ENCODE measurements around the gene ARNT2. TPM values are rescaled to one million over a fixed set of nuclear protein-coding genes. Genes with fewer than 3 reads are reported as not detected.

ARNT2 gene
- total and polyA plus RNA-seq, 2 experiments from 2014 or later: 4.6 to 11.6 TPM

DNA sequence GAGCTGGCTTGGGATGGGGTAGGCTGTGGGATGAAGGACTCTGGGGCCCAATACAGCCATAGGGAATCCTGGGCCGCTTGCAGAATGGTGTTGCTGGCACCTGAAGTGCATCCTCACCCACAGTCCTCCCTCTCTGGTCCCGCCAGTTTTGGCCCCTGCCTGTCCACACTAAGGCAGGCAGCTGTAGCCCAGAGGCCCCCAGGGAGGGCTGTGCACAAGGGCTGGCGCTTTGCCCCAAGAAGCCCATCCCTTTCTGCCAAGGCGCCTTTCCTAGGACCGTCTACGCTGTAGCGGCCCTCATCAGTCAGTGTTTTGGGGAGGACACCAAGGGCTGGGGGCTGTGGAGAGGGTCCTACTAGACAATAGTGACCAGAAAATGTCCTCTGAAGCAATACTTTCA is 174.7 kb downstream of the ARNT2 start:
- no peaks in the 10 kb centered on the region for H3K27me3 Mint-ChIP-seq (ENCODE audit: insufficient read depth, low read depth, poor library complexity)

More for the DNA sequence above, 174.7 kb downstream of the ARNT2 start:
- Mint-ChIP-seq H3K9me3 (no peaks in the 10 kb centered on the region), H3K27ac (no peak overlapping the region), H3K4me3 (no peak overlapping the region), H3K4me1 (peaks cover 5% of the 10 kb centered on the region), H3K36me3 (ENCODE audit: low read depth) (peaks cover 4% of the 10 kb centered on the region; the same call in 1 of the 3 replicates)
- TF ChIP-seq EZH2phosphoT487 (IDR thresholded peaks at IDR 0.05; ENCODE audit: unreplicated experiment) (no peak), JUNB (IDR thresholded peaks at IDR 0.05; ENCODE audit: unreplicated experiment) (no peak), STAT1 (IDR thresholded peaks at IDR 0.05; ENCODE audit: unreplicated experiment) (no peak), ZNF331 (CRISPR knock-in tag; IDR thresholded peaks at IDR 0.05; ENCODE audit: low read depth) (no peak), POLR2AphosphoS5 (IDR thresholded peaks at IDR 0.05; ENCODE audit: low read depth) (no peak), NANOG (IDR thresholded peaks at IDR 0.05; ENCODE audit: borderline replicate concordance) (no peak), ZNF114 (CRISPR knock-in tag; IDR thresholded peaks at IDR 0.05) (no peak), EZH2 (IDR thresholded peaks at IDR 0.05; ENCODE audit: low read depth, unreplicated experiment) (no peak), CREB1 (CRISPR knock-in tag; IDR thresholded peaks at IDR 0.05; ENCODE audit: low read depth) (no peak)
- TF ChIP-seq, protein P1, sequence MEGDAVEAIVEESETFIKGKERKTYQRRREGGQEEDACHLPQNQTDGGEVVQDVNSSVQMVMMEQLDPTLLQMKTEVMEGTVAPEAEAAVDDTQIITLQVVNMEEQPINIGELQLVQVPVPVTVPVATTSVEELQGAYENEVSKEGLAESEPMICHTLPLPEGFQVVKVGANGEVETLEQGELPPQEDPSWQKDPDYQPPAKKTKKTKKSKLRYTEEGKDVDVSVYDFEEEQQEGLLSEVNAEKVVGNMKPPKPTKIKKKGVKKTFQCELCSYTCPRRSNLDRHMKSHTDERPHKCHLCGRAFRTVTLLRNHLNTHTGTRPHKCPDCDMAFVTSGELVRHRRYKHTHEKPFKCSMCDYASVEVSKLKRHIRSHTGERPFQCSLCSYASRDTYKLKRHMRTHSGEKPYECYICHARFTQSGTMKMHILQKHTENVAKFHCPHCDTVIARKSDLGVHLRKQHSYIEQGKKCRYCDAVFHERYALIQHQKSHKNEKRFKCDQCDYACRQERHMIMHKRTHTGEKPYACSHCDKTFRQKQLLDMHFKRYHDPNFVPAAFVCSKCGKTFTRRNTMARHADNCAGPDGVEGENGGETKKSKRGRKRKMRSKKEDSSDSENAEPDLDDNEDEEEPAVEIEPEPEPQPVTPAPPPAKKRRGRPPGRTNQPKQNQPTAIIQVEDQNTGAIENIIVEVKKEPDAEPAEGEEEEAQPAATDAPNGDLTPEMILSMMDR (conservative IDR thresholded peaks at IDR 0.05; ENCODE audit: low read depth in 2 of 2): no peak
- TF ChIP-seq, protein P2, sequence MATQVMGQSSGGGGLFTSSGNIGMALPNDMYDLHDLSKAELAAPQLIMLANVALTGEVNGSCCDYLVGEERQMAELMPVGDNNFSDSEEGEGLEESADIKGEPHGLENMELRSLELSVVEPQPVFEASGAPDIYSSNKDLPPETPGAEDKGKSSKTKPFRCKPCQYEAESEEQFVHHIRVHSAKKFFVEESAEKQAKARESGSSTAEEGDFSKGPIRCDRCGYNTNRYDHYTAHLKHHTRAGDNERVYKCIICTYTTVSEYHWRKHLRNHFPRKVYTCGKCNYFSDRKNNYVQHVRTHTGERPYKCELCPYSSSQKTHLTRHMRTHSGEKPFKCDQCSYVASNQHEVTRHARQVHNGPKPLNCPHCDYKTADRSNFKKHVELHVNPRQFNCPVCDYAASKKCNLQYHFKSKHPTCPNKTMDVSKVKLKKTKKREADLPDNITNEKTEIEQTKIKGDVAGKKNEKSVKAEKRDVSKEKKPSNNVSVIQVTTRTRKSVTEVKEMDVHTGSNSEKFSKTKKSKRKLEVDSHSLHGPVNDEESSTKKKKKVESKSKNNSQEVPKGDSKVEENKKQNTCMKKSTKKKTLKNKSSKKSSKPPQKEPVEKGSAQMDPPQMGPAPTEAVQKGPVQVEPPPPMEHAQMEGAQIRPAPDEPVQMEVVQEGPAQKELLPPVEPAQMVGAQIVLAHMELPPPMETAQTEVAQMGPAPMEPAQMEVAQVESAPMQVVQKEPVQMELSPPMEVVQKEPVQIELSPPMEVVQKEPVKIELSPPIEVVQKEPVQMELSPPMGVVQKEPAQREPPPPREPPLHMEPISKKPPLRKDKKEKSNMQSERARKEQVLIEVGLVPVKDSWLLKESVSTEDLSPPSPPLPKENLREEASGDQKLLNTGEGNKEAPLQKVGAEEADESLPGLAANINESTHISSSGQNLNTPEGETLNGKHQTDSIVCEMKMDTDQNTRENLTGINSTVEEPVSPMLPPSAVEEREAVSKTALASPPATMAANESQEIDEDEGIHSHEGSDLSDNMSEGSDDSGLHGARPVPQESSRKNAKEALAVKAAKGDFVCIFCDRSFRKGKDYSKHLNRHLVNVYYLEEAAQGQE (IDR thresholded peaks at IDR 0.05; ENCODE audit: unreplicated experiment): no peak
- TF ChIP-seq, protein P3, sequence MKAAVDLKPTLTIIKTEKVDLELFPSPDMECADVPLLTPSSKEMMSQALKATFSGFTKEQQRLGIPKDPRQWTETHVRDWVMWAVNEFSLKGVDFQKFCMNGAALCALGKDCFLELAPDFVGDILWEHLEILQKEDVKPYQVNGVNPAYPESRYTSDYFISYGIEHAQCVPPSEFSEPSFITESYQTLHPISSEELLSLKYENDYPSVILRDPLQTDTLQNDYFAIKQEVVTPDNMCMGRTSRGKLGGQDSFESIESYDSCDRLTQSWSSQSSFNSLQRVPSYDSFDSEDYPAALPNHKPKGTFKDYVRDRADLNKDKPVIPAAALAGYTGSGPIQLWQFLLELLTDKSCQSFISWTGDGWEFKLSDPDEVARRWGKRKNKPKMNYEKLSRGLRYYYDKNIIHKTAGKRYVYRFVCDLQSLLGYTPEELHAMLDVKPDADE (IDR thresholded peaks at IDR 0.05): no peak
- TF ChIP-seq, protein P4, sequence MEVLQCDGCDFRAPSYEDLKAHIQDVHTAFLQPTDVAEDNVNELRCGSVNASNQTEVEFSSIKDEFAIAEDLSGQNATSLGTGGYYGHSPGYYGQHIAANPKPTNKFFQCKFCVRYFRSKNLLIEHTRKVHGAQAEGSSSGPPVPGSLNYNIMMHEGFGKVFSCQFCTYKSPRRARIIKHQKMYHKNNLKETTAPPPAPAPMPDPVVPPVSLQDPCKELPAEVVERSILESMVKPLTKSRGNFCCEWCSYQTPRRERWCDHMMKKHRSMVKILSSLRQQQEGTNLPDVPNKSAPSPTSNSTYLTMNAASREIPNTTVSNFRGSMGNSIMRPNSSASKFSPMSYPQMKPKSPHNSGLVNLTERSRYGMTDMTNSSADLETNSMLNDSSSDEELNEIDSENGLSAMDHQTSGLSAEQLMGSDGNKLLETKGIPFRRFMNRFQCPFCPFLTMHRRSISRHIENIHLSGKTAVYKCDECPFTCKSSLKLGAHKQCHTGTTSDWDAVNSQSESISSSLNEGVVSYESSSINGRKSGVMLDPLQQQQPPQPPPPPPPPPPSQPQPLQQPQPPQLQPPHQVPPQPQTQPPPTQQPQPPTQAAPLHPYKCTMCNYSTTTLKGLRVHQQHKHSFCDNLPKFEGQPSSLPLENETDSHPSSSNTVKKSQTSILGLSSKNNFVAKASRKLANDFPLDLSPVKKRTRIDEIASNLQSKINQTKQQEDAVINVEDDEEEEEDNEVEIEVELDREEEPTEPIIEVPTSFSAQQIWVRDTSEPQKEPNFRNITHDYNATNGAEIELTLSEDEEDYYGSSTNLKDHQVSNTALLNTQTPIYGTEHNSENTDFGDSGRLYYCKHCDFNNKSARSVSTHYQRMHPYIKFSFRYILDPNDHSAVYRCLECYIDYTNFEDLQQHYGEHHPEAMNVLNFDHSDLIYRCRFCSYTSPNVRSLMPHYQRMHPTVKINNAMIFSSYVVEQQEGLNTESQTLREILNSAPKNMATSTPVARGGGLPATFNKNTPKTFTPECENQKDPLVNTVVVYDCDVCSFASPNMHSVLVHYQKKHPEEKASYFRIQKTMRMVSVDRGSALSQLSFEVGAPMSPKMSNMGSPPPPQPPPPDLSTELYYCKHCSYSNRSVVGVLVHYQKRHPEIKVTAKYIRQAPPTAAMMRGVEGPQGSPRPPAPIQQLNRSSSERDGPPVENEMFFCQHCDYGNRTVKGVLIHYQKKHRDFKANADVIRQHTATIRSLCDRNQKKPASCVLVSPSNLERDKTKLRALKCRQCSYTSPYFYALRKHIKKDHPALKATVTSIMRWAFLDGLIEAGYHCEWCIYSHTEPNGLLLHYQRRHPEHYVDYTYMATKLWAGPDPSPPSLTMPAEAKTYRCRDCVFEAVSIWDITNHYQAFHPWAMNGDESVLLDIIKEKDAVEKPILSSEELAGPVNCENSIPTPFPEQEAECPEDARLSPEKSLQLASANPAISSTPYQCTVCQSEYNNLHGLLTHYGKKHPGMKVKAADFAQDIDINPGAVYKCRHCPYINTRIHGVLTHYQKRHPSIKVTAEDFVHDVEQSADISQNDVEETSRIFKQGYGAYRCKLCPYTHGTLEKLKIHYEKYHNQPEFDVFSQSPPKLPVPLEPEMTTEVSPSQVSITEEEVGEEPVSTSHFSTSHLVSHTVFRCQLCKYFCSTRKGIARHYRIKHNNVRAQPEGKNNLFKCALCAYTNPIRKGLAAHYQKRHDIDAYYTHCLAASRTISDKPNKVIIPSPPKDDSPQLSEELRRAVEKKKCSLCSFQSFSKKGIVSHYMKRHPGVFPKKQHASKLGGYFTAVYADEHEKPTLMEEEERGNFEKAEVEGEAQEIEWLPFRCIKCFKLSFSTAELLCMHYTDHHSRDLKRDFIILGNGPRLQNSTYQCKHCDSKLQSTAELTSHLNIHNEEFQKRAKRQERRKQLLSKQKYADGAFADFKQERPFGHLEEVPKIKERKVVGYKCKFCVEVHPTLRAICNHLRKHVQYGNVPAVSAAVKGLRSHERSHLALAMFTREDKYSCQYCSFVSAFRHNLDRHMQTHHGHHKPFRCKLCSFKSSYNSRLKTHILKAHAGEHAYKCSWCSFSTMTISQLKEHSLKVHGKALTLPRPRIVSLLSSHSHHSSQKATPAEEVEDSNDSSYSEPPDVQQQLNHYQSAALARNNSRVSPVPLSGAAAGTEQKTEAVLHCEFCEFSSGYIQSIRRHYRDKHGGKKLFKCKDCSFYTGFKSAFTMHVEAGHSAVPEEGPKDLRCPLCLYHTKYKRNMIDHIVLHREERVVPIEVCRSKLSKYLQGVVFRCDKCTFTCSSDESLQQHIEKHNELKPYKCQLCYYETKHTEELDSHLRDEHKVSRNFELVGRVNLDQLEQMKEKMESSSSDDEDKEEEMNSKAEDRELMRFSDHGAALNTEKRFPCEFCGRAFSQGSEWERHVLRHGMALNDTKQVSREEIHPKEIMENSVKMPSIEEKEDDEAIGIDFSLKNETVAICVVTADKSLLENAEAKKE (CRISPR knock-in tag; IDR thresholded peaks at IDR 0.05): no peak
- Histone ChIP-seq H3K4me1 (ENCODE audit: insufficient read depth) (no peaks in the 10 kb centered on the region), H4K20me1 (replicated peaks; ENCODE audit: insufficient read depth) (no peaks in the 10 kb centered on the region), H3K79me2 (replicated peaks; ENCODE audit: insufficient read depth) (no peaks in the 10 kb centered on the region), H3F3A (replicated peaks; ENCODE audit: low read depth) (no peaks in the 10 kb centered on the region), H2AFZ (no peak overlapping the region), H3K36me3 (ENCODE audit: insufficient read depth) (no peaks in the 10 kb centered on the region), H3K4me2 (no peak overlapping the region), H3K27ac (ENCODE audit: low read depth) (no peak overlapping the region), H3K4me3 (no peak overlapping the region), H3K27me3 (ENCODE audit: insufficient read depth) (no peaks in the 10 kb centered on the region), H3K9me2 (ENCODE audit: insufficient read depth) (no peaks in the 10 kb centered on the region)
- no peak for DNase-seq (ENCODE audit: low spot score)
- ATAC-seq: no peak
